GM12878 (cell line): ENCODE measurements around the gene CNTNAP5. TPM values are rescaled to one million over a fixed set of nuclear protein-coding genes. Genes with fewer than 3 reads are reported as not detected.

Experiments used
- ATAC-seq: fragments of 200-7000 bp; cut with Tn5 transposase; 3 replicates; pipeline ENCODE4 v1.9.1; 2020; ENCODE audit warnings: mild to moderate bottlenecking, moderate library complexity
- BruUV-seq: library from RNA; stranded (reverse); fragments of 400-500 nt; replicated peaks from 2 replicates; lab custom pipeline; 2021; lab: Mats Ljungman, UMichigan
- CTCF ChIA-PET: fragments of 300-600 bp; sonication (Branson Sonifier 250); formaldehyde crosslinking; extraction: SDS; loops from one replicate; lab custom pipeline; 2021; ENCODE audit warnings: inconsistent platforms; lab: Yijun Ruan, JAX
- POLR2A ChIA-PET: fragments of 350-600 bp; formaldehyde crosslinking; extraction: SDS; loops from one replicate; lab custom pipeline; 2021; ENCODE audit warnings: inconsistent platforms; lab: Charles Lee
- RAD21 ChIA-PET: fragments of 300-600 bp; sonication (Branson Sonifier 250); formaldehyde crosslinking; loops from one replicate; lab custom pipeline; 2023; ENCODE audit warnings: antibody characterized with exemption; ENCODE audit not compliant: unreplicated experiment; lab: Charles Lee
- SMC1A ChIA-PET: fragments of 300-600 bp; sonication (Branson Sonifier 250); formaldehyde crosslinking; loops from one replicate; lab custom pipeline; 2023; ENCODE audit not compliant: unreplicated experiment, uncharacterized antibody; lab: Charles Lee
- DNase-seq: peaks from one replicate; pipeline ENCODE4 v3.0.0-alpha.2; 2011; ENCODE audit warnings: low read depth, low spot score
- FAIRE-seq: peaks from 3 replicates; lab custom pipeline; 2011; peaks lifted over from hg19 to GRCh38; lab: Jason Lieb, UNC
- H2AFZ ChIP-seq: 2 replicates; pipeline ENCODE4 v1.6.0; 2011; ENCODE audit warnings: low read depth, low read length, control low read depth; ENCODE audit not compliant: control insufficient read depth
- H3K27ac ChIP-seq: 2 replicates; pipeline ENCODE4 v1.5.1; 2011; ENCODE audit warnings: control low read depth; ENCODE audit not compliant: control insufficient read depth, insufficient read depth
- H3K27me3 ChIP-seq, 2 experiments: replicated peaks in 1 of 2; 2 replicates each; pipeline versions ENCODE4 v1.6.0 to v1.6.1; 2011; ENCODE audit warnings: low read length in 1 of 2; ENCODE audit not compliant: control insufficient read depth in 2 of 2, insufficient read depth in 2 of 2
- H3K36me3 ChIP-seq, 2 experiments: 2 replicates each; pipeline ENCODE4 v1.5.1; 2011; ENCODE audit warnings: low read length in 1 of 2; ENCODE audit not compliant: control insufficient read depth in 2 of 2, insufficient read depth in 2 of 2
- H3K4me1 ChIP-seq: 2 replicates; pipeline ENCODE4 v1.6.1; 2011; ENCODE audit warnings: mild to moderate bottlenecking, low read length, moderate library complexity, mixed read lengths; ENCODE audit not compliant: control insufficient read depth, insufficient read depth
- H3K4me2 ChIP-seq: 2 replicates; pipeline ENCODE4 v1.6.0; 2011; ENCODE audit warnings: control low read depth; ENCODE audit not compliant: control insufficient read depth, insufficient read depth
- H3K4me3 ChIP-seq: fragments of 200-600 bp; sonication (generic); 2 replicates; pipeline ENCODE4 v1.5.1; 2016
- H3K79me2 ChIP-seq: 2 replicates; pipeline ENCODE4 v1.6.0; 2011; ENCODE audit warnings: low read length; ENCODE audit not compliant: control insufficient read depth, insufficient read depth
- H3K9ac ChIP-seq: 2 replicates; pipeline ENCODE4 v1.8.0; 2011; ENCODE audit warnings: low read length, control low read depth, mixed read lengths; ENCODE audit not compliant: control insufficient read depth, insufficient read depth
- H3K9me3 ChIP-seq: replicated peaks from 3 replicates; pipeline ENCODE4 v1.5.1; 2011; ENCODE audit warnings: mild to moderate bottlenecking, low read length; ENCODE audit not compliant: control insufficient read depth, insufficient read depth
- H4K20me1 ChIP-seq: 2 replicates; pipeline ENCODE4 v1.6.0; 2011; ENCODE audit not compliant: control insufficient read depth, insufficient read depth
- BCL11A ChIP-seq: IDR thresholded peaks from 2 replicates; pipeline ENCODE4 v1.6.1; 2011; ENCODE audit warnings: low read depth, low read length
- BRCA1 ChIP-seq: IDR thresholded peaks from 2 replicates; pipeline ENCODE4 v1.6.1; 2011; ENCODE audit warnings: low read depth, low read length, improper control_type of control experiment
- KDM1A ChIP-seq: fragments of 200-600 bp; sonication (generic); IDR thresholded peaks from 2 replicates; pipeline ENCODE4 v1.6.1; 2016; ENCODE audit warnings: borderline replicate concordance
- MAX ChIP-seq: IDR thresholded peaks from 2 replicates; pipeline ENCODE4 v1.6.1; 2012; ENCODE audit warnings: low read depth, low read length, improper control_type of control experiment
- MLLT1 ChIP-seq: fragments of 450-650 bp; IDR thresholded peaks from 2 replicates; pipeline ENCODE4 v1.6.1; 2016; ENCODE audit warnings: mild to moderate bottlenecking
- MTA2 ChIP-seq: fragments of 450-650 bp; IDR thresholded peaks from 2 replicates; pipeline ENCODE4 v1.6.1; 2016; ENCODE audit warnings: low read depth, mild to moderate bottlenecking, moderate library complexity
- MTA3 ChIP-seq: IDR thresholded peaks from 2 replicates; pipeline ENCODE4 v1.6.1; 2012; ENCODE audit warnings: low read length, inconsistent platforms, borderline replicate concordance
- MYB ChIP-seq: fragments of 150-350 bp; IDR thresholded peaks from 2 replicates; pipeline ENCODE4 v1.6.1; 2014; ENCODE audit warnings: mild to moderate bottlenecking, low read depth, low read length, borderline replicate concordance
- NBN ChIP-seq: fragments of 450-650 bp; IDR thresholded peaks from 2 replicates; pipeline ENCODE4 v1.6.1; 2016
- POLR2AphosphoS5 ChIP-seq: IDR thresholded peaks from 2 replicates; pipeline ENCODE4 v1.6.1; 2011; ENCODE audit warnings: mild to moderate bottlenecking, low read length, inconsistent platforms
- POU2F2 ChIP-seq: IDR thresholded peaks from 3 replicates; pipeline ENCODE4 v1.6.1; 2011; ENCODE audit warnings: low read depth, mild to moderate bottlenecking, low read length, borderline replicate concordance
- RCOR1 ChIP-seq: conservative IDR thresholded peaks from 2 replicates; pipeline ENCODE4 v1.6.1; 2012; ENCODE audit warnings: low read depth, low read length, improper control_type of control experiment
- SPI1 ChIP-seq: IDR thresholded peaks from 2 replicates; pipeline ENCODE4 v1.6.1; 2011; ENCODE audit warnings: low read depth, mild to moderate bottlenecking, low read length, moderate library complexity, borderline replicate concordance; ENCODE audit not compliant: insufficient read depth
- TARDBP ChIP-seq: IDR thresholded peaks from 2 replicates; pipeline ENCODE4 v1.6.1; 2016; ENCODE audit warnings: borderline replicate concordance
- ZNF217 ChIP-seq: fragments of 450-650 bp; IDR thresholded peaks from 2 replicates; pipeline ENCODE4 v1.6.1; 2017; ENCODE audit warnings: antibody characterized with exemption, mild to moderate bottlenecking
- WGBS: methylation state at CpG from one replicate; pipeline ENCODE4 v1.1.6; 2016; ENCODE audit warnings: low lambda C conversion rate; ENCODE audit not compliant: insufficient replicate concordance, insufficient coverage; ENCODE audit errors: missing lambda C conversion rate; 5-methylcytosine and 5-hydroxymethylcytosine counted together
- in situ Hi-C: fragments of 300-500 bp; cut with MboI; formaldehyde crosslinking; loops from 9 replicates; pipeline ENCODE4 v1.14.3; 2018; ENCODE audit warnings: mixed read lengths
- intact Hi-C: fragments of 100-400 bp; cut with micrococcal nuclease; formaldehyde crosslinking; loops from one replicate; pipeline ENCODE4 v1.14.2; 2022; ENCODE audit not compliant: unreplicated experiment
- polyA plus RNA-seq, 11 experiments: library from polyadenylated mRNA; depleted of rRNA in 4 of 11; unstranded in 6 of 11; stranded (reverse) in 5 of 11; fragments of >200 nt; fragmentation: Nextera tagmentation in 4 of 11; fragmentation: Illumina TruSeq in 1 of 11; extraction: Ambion mirVana in 4 of 11; extraction: Trizol in 1 of 11; gene quantifications; 1 replicate in 1 of 11; 2 replicates in 10 of 11; pipeline versions ENCODE4 v1.2.1 to v1.2.3, GENCODE V29; 2011 to 2016; ENCODE audit warnings: inconsistent platforms in 2 of 11, missing spikeins in 2 of 11, low read depth in 1 of 11
- total RNA-seq, 4 experiments: library from RNA; depleted of rRNA in 3 of 4; stranded (reverse); fragments of >200 nt in 3 of 4; fragmentation: Illumina TruSeq in 1 of 4; extraction: Trizol in 1 of 4; gene quantifications; 2 replicates each; pipeline versions ENCODE4 v1.2.1 to v1.2.3, GENCODE V29; 2013 to 2021
- TF ChIP-seq, protein P1 (sequence below): fragments of 450-650 bp; IDR thresholded peaks from 2 replicates; pipeline ENCODE4 v1.6.1; 2017; ENCODE audit warnings: borderline replicate concordance
- TF ChIP-seq, protein P2 (sequence below): IDR thresholded peaks from 2 replicates; pipeline ENCODE4 v1.6.1; 2012; ENCODE audit warnings: mild to moderate bottlenecking, low read depth, low read length
- TF ChIP-seq, protein P3 (sequence below), 3 experiments: IDR thresholded peaks in 2 of 3; conservative IDR thresholded peaks in 1 of 3; 2 replicates each; pipeline ENCODE4 v1.5.1; 2011; ENCODE audit warnings: low read depth in 3 of 3, low read length in 3 of 3, mild to moderate bottlenecking in 3 of 3, control low read depth in 2 of 3, moderate library complexity in 2 of 3, inconsistent platforms in 1 of 3, mixed read lengths in 1 of 3; ENCODE audit not compliant: control insufficient read depth in 2 of 3, insufficient read depth in 1 of 3; ENCODE audit errors: extremely low read depth in 1 of 3

The CNTNAP5 gene
- total and polyA plus RNA-seq, 10 of the 15 experiments (the other 5 are each of a cell fraction or from before 2014, with no cell fraction given), result not detected

- H3K4me2 ChIP-seq, result no peak overlapping the region
- POLR2A ChIA-PET, result no interaction called here
- TF ChIP-seq MTA3 (no peak), POLR2AphosphoS5 (no peak), MLLT1 (no peak), BRCA1 (no peak), NBN (no peak), BCL11A (no peak), ZNF217 (no peak), POU2F2 (no peak), MAX (no peak), RCOR1 (no peak), TARDBP (no peak), MYB (no peak), MTA2 (no peak), SPI1 (no peak), KDM1A (no peak)
- TF ChIP-seq, protein P1, sequence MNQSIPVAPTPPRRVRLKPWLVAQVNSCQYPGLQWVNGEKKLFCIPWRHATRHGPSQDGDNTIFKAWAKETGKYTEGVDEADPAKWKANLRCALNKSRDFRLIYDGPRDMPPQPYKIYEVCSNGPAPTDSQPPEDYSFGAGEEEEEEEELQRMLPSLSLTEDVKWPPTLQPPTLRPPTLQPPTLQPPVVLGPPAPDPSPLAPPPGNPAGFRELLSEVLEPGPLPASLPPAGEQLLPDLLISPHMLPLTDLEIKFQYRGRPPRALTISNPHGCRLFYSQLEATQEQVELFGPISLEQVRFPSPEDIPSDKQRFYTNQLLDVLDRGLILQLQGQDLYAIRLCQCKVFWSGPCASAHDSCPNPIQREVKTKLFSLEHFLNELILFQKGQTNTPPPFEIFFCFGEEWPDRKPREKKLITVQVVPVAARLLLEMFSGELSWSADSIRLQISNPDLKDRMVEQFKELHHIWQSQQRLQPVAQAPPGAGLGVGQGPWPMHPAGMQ, result no peak
- TF ChIP-seq, protein P2, sequence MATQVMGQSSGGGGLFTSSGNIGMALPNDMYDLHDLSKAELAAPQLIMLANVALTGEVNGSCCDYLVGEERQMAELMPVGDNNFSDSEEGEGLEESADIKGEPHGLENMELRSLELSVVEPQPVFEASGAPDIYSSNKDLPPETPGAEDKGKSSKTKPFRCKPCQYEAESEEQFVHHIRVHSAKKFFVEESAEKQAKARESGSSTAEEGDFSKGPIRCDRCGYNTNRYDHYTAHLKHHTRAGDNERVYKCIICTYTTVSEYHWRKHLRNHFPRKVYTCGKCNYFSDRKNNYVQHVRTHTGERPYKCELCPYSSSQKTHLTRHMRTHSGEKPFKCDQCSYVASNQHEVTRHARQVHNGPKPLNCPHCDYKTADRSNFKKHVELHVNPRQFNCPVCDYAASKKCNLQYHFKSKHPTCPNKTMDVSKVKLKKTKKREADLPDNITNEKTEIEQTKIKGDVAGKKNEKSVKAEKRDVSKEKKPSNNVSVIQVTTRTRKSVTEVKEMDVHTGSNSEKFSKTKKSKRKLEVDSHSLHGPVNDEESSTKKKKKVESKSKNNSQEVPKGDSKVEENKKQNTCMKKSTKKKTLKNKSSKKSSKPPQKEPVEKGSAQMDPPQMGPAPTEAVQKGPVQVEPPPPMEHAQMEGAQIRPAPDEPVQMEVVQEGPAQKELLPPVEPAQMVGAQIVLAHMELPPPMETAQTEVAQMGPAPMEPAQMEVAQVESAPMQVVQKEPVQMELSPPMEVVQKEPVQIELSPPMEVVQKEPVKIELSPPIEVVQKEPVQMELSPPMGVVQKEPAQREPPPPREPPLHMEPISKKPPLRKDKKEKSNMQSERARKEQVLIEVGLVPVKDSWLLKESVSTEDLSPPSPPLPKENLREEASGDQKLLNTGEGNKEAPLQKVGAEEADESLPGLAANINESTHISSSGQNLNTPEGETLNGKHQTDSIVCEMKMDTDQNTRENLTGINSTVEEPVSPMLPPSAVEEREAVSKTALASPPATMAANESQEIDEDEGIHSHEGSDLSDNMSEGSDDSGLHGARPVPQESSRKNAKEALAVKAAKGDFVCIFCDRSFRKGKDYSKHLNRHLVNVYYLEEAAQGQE, result no peak
- TF ChIP-seq, protein P3, sequence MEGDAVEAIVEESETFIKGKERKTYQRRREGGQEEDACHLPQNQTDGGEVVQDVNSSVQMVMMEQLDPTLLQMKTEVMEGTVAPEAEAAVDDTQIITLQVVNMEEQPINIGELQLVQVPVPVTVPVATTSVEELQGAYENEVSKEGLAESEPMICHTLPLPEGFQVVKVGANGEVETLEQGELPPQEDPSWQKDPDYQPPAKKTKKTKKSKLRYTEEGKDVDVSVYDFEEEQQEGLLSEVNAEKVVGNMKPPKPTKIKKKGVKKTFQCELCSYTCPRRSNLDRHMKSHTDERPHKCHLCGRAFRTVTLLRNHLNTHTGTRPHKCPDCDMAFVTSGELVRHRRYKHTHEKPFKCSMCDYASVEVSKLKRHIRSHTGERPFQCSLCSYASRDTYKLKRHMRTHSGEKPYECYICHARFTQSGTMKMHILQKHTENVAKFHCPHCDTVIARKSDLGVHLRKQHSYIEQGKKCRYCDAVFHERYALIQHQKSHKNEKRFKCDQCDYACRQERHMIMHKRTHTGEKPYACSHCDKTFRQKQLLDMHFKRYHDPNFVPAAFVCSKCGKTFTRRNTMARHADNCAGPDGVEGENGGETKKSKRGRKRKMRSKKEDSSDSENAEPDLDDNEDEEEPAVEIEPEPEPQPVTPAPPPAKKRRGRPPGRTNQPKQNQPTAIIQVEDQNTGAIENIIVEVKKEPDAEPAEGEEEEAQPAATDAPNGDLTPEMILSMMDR (IDR thresholded peaks at IDR 0.05 in 2 of 3, conservative IDR thresholded peaks at IDR 0.05 in 1 of 3; ENCODE audit: control insufficient read depth in 2 of 3, extremely low read depth in 1 of 3, insufficient read depth in 1 of 3, low read depth in 3 of 3, low read length in 3 of 3), result no peak
These were observed 585.8 kb downstream of the CNTNAP5 start for GRCh38 chr2:124610866-124611265.

More at GRCh38 chr2:124610866-124611265, 585.8 kb downstream of the CNTNAP5 start:
- Histone ChIP-seq H3K4me1 (no peaks in the 10 kb centered on the region), H3K9me3 (no peaks in the 10 kb centered on the region), H3K4me3 (no peak overlapping the region), H3K36me3 (no peaks in the 10 kb centered on the region), H2AFZ (no peak overlapping the region), H3K27me3 (no peaks in the 10 kb centered on the region), H4K20me1 (no peaks in the 10 kb centered on the region), H3K9ac (no peak overlapping the region), H3K27ac (no peak overlapping the region), H3K79me2 (no peaks in the 10 kb centered on the region)
- RAD21 ChIA-PET, result no interaction called here
- BruUV-seq, result no TSS peak
- 69% methylated on average over 10 of the region's 10 CpGs for WGBS
- no peak for DNase-seq
- SMC1A ChIA-PET, result no interaction called here
- no peak for ATAC-seq
- FAIRE-seq, result no peak
- intact Hi-C loops, result no loop called here
- in situ Hi-C loops, result no loop called here
- CTCF ChIA-PET, result no interaction called here
